ENCODE results near the gene CRIP3. TPM values are rescaled to one million over a fixed set of nuclear protein-coding genes. Genes with fewer than 3 reads are reported as not detected.

CRIP3 gene
- total and polyA plus RNA-seq, 10 of the 15 experiments (the other 5 are each of a cell fraction or from before 2014, with no cell fraction given), result 1.5 to 9.2 (median 2.2) TPM

DNA sequence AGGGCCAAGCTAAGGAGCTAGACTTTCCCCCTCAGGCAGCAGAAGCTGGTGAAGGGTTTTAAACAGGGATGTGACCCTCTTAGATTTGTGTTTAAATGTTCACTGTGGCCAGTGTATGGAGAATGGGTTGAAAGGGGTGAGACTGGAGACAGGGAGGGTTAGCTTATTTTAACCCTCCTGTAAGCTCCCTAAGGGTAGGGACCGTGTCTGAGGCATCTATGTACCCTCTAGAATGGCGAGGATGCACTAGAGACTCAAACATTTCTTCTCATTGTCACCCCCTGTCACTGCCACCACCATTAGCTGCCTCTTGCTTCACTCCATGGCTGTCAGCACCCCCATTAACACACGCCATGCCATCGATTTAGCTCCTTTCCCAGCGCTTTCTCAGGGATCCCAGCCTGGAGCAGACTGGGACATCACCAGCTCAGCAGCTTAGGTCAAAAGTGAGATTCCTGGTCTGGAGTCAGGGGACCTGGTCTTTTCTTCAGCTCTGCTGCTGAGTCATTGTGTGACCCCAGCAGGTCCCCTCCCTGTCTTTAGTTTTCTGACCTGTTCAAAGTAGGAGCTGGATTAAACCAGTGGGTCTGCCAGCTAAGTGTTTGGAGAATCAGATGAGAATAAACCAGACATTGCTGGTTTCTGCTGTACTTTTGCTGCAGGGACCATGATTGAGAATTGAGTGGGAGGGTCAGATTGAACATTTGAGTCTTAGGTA is 11.7 kb downstream of the CRIP3 start:
- WGBS (ENCODE audit: insufficient coverage, insufficient replicate concordance, low lambda C conversion rate, missing lambda C conversion rate), result 11% methylated on average over 5 of the region's 5 CpGs
- Histone ChIP-seq H3K79me2 (ENCODE audit: control insufficient read depth, insufficient read depth, low read length) (no peaks in the 10 kb centered on the region), H3K4me1 (ENCODE audit: control insufficient read depth, insufficient read depth, low read length) (no peaks in the 10 kb centered on the region), H3K27ac (ENCODE audit: control insufficient read depth, insufficient read depth) (no peak overlapping the region), H3K9ac (ENCODE audit: control insufficient read depth, insufficient read depth, low read length) (no peak overlapping the region), H3K4me3 (no peak overlapping the region), H3K9me3 (replicated peaks; ENCODE audit: control insufficient read depth, insufficient read depth, low read length) (no peaks in the 10 kb centered on the region; the same call in 2 of the 3 replicates), H4K20me1 (ENCODE audit: control insufficient read depth, insufficient read depth) (no peaks in the 10 kb centered on the region), H2AFZ (ENCODE audit: control insufficient read depth, low read depth, low read length) (no peak overlapping the region), H3K4me2 (ENCODE audit: control insufficient read depth, insufficient read depth) (no peak overlapping the region), H3K36me3 (ENCODE audit: control insufficient read depth in 2 of 2, insufficient read depth in 2 of 2, low read length in 1 of 2) (no peaks in the 10 kb centered on the region), H3K27me3 (replicated peaks in 1 of 2; ENCODE audit: control insufficient read depth in 2 of 2, insufficient read depth in 2 of 2, low read length in 1 of 2) (no peaks in the 10 kb centered on the region)
- ChIA-PET SMC1A (ENCODE audit: uncharacterized antibody, unreplicated experiment) (interaction anchor here (0.7 to 2.6 kb wide), 7 partner anchors 12 to 71 kb away, joined by 3 to 14 read pairs (median 4); partner anchors contain the start of gene CRIP3), POLR2A (interaction anchor here (0.6 to 1.0 kb wide), 2 partner anchors 41 to 317 kb away, joined by 3 read pairs; no protein-coding TSS in a partner anchor), CTCF (interaction anchor here (0.8 to 2.9 kb wide), 10 partner anchors 9 to 875 kb away, joined by 3 to 17 read pairs (median 3); partner anchors contain the start of gene CRIP3), RAD21 (ENCODE audit: unreplicated experiment) (interaction anchor here (0.6 to 1.5 kb wide), 6 partner anchors 24 to 153 kb away, joined by 3 read pairs; no protein-coding TSS in a partner anchor)
- DNase-seq (ENCODE audit: low read depth, low spot score) (no peak), ATAC-seq (no peak), FAIRE-seq (no peak)
- in situ Hi-C loops (cut with MboI) (no loop called here), intact Hi-C loops (cut with micrococcal nuclease; ENCODE audit: unreplicated experiment) (no loop called here)
- no TSS peak for BruUV-seq (replicated peaks)
- TF ChIP-seq SUPT20H (IDR thresholded peaks at IDR 0.05; ENCODE audit: borderline replicate concordance, control insufficient read depth, low read depth, low read length) (no peak), RBBP5 (conservative IDR thresholded peaks at IDR 0.05) (no peak), EZH2 (IDR thresholded peaks at IDR 0.05; ENCODE audit: borderline replicate concordance, control insufficient read depth, low read depth, low read length) (no peak), EP300 (IDR thresholded peaks at IDR 0.05; ENCODE audit: borderline replicate concordance in 1 of 2, control insufficient read depth in 1 of 2, low read depth in 2 of 2, low read length in 2 of 2) (no peak), CREM (IDR thresholded peaks at IDR 0.05; ENCODE audit: low read depth) (no peak), NFIC (IDR thresholded peaks at IDR 0.05; ENCODE audit: low read depth, low read length) (no peak), SMAD1 (IDR thresholded peaks at IDR 0.05; ENCODE audit: low read depth, partially characterized antibody) (no peak), TBL1XR1 (IDR thresholded peaks at IDR 0.05; ENCODE audit: low read depth, low read length) (no peak), NBN (IDR thresholded peaks at IDR 0.05) (no peak)
- TF ChIP-seq, protein P1, sequence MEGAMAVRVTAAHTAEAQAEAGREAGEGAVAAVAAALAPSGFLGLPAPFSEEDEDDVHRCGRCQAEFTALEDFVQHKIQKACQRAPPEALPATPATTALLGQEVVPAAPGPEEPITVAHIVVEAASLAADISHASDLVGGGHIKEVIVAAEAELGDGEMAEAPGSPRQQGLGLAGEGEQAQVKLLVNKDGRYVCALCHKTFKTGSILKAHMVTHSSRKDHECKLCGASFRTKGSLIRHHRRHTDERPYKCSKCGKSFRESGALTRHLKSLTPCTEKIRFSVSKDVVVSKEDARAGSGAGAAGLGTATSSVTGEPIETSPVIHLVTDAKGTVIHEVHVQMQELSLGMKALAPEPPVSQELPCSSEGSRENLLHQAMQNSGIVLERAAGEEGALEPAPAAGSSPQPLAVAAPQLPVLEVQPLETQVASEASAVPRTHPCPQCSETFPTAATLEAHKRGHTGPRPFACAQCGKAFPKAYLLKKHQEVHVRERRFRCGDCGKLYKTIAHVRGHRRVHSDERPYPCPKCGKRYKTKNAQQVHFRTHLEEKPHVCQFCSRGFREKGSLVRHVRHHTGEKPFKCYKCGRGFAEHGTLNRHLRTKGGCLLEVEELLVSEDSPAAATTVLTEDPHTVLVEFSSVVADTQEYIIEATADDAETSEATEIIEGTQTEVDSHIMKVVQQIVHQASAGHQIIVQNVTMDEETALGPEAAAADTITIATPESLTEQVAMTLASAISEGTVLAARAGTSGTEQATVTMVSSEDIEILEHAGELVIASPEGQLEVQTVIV (IDR thresholded peaks at IDR 0.05; ENCODE audit: borderline replicate concordance, partially characterized antibody), result no peak
